Transverse colon (tissue), 4 donors: ENCODE data around the gene CBLC. TPM values are rescaled to one million over a fixed set of nuclear protein-coding genes. Genes with fewer than 3 reads are reported as not detected.

Experiments
- DNase-seq: peaks from one replicate; pipeline ENCODE4 v3.0.0-alpha.2; 2019
- H3K27ac ChIP-seq, 4 donors: fragments of 200-600 bp; sonication (generic); 2 replicates each; pipeline ENCODE4 v1.5.1; 2016 to 2018; ENCODE audit warnings: inconsistent platforms in 4 of 4
- H3K27me3 ChIP-seq: fragments of 200-600 bp; sonication (generic); 2 replicates; pipeline ENCODE4 v1.5.1; 2017; ENCODE audit warnings: inconsistent platforms
- H3K36me3 ChIP-seq, 4 donors: fragments of 200-600 bp; sonication (generic); 2 replicates each; pipeline ENCODE4 v1.5.1; 2017 to 2019; ENCODE audit warnings: inconsistent platforms in 4 of 4
- H3K4me1 ChIP-seq, 4 donors: fragments of 200-600 bp; sonication (generic); 2 replicates each; pipeline ENCODE4 v1.5.1; 2017 to 2020; ENCODE audit warnings: inconsistent platforms in 4 of 4
- H3K4me3 ChIP-seq, 4 donors: fragments of 200-600 bp; sonication (generic); 1 replicate in 1 of 4; 2 replicates in 3 of 4; pipeline versions ENCODE4 v1.5.1 to v1.6.1; 2017 to 2019; ENCODE audit warnings: inconsistent platforms in 4 of 4
- H3K9me3 ChIP-seq, 2 donors: fragments of 200-600 bp; sonication (generic); 2 replicates each; pipeline ENCODE4 v1.5.1; 2017 to 2019; ENCODE audit warnings: inconsistent platforms in 2 of 2
- EP300 ChIP-seq: sonication (generic); formaldehyde crosslinking; IDR thresholded peaks from one replicate; pipeline ENCODE4 v1.6.1; 2017; ENCODE audit warnings: antibody characterized with exemption, low read depth
- POLR2A ChIP-seq: fragments of 450-650 bp; IDR thresholded peaks from one replicate; pipeline ENCODE4 v1.6.1; 2016; ENCODE audit warnings: antibody characterized with exemption, mild to moderate bottlenecking, moderate library complexity
- POLR2AphosphoS5 ChIP-seq, 3 donors: sonication (generic); formaldehyde crosslinking; IDR thresholded peaks; one replicate each; pipeline ENCODE4 v1.6.1; 2016; ENCODE audit warnings: antibody characterized with exemption in 3 of 3
- WGBS, 2 donors: methylation state at CpG; one replicate each; pipeline ENCODE4 v1.1.5; 2018; ENCODE audit warnings: low coverage in 1 of 2; 5-methylcytosine and 5-hydroxymethylcytosine counted together
- in situ Hi-C, 4 donors: fragments of 200-750 bp; cut with MboI; loops; one replicate each; pipeline versions ENCODE4 v1.15.0 to v1.15.1; 2017; ENCODE audit warnings: low sequenced_read_pairs in 3 of 4, low pct_ligation_motif_present in 1 of 4, low pct_unique_long_range_greater_than_20kb in 1 of 4
- intact Hi-C: fragments of 100-400 bp; cut with DNase I; formaldehyde crosslinking; loops from one replicate; pipeline ENCODE4 v1.15.1; 2023; ENCODE audit warnings: low total_unique reads
- total RNA-seq, 4 donors: library from RNA; depleted of rRNA; stranded (reverse); fragments of >200 nt; gene quantifications; one replicate each; pipeline ENCODE4 v1.1.0, GENCODE V29; 2016
- TF ChIP-seq, protein P1 (sequence below), 5 experiments: fragments of 200-600 bp in 3 of 5; fragments of 450-650 bp in 2 of 5; sonication (generic) in 3 of 5; IDR thresholded peaks; 1 replicate in 2 of 5; 2 replicates in 3 of 5; pipeline ENCODE4 v1.5.1; 2016 to 2017; ENCODE audit warnings: antibody characterized with exemption in 5 of 5, inconsistent platforms in 3 of 5, mild to moderate bottlenecking in 2 of 5, moderate library complexity in 1 of 5

The CBLC gene
- total RNA-seq, 4 donors from 2014 or later, result 96.1 to 210 (median 145) TPM

DNA sequence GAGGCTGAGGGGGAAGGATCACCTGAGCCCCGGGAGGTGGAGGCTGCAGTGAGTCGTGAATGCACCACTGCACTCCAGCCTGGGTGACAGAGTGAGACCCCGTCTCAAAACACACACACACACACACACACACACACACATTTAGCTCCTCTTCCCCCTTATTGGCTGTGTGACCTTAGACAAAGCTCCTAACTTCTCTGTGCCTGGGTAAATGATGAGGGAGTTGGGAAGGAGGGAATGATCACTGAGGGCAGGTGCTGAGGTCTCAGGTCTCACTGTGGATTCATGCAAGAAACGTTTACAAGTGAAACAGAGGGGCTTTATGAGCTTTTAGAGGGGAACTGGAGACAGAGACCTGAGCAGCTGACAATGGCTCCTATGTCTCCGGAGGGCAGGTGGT lies 46.1 kb upstream of the CBLC start:
- intact Hi-C loops, result no loop called here
- 54 to 59% methylated on average over 3 to 5 of the region's 5 CpGs for WGBS, 2 donors
- H3K36me3 ChIP-seq, result no peaks in the 10 kb centered on the region
- in situ Hi-C loops, result no loop called here
- no peaks in the 10 kb centered on the region for H3K27me3 ChIP-seq
- H3K4me1 ChIP-seq, result peaks cover 0 to 21% (median 12%) of the 10 kb centered on the region in 4 donors
- no peak overlapping the region for H3K4me3 ChIP-seq
- no peak for DNase-seq
- peak overlapping the region in 2 of 4 donors; percentile 38 to 60 for H3K27ac ChIP-seq
- H3K9me3 ChIP-seq, result no peaks in the 10 kb centered on the region
- TF ChIP-seq, protein P1, sequence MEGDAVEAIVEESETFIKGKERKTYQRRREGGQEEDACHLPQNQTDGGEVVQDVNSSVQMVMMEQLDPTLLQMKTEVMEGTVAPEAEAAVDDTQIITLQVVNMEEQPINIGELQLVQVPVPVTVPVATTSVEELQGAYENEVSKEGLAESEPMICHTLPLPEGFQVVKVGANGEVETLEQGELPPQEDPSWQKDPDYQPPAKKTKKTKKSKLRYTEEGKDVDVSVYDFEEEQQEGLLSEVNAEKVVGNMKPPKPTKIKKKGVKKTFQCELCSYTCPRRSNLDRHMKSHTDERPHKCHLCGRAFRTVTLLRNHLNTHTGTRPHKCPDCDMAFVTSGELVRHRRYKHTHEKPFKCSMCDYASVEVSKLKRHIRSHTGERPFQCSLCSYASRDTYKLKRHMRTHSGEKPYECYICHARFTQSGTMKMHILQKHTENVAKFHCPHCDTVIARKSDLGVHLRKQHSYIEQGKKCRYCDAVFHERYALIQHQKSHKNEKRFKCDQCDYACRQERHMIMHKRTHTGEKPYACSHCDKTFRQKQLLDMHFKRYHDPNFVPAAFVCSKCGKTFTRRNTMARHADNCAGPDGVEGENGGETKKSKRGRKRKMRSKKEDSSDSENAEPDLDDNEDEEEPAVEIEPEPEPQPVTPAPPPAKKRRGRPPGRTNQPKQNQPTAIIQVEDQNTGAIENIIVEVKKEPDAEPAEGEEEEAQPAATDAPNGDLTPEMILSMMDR (IDR thresholded peaks at IDR 0.05), result no peak
- TF ChIP-seq EP300, result no peak
- TF ChIP-seq POLR2A, result no peak
- TF ChIP-seq POLR2AphosphoS5 (IDR thresholded peaks at IDR 0.05), result no peak

DNA sequence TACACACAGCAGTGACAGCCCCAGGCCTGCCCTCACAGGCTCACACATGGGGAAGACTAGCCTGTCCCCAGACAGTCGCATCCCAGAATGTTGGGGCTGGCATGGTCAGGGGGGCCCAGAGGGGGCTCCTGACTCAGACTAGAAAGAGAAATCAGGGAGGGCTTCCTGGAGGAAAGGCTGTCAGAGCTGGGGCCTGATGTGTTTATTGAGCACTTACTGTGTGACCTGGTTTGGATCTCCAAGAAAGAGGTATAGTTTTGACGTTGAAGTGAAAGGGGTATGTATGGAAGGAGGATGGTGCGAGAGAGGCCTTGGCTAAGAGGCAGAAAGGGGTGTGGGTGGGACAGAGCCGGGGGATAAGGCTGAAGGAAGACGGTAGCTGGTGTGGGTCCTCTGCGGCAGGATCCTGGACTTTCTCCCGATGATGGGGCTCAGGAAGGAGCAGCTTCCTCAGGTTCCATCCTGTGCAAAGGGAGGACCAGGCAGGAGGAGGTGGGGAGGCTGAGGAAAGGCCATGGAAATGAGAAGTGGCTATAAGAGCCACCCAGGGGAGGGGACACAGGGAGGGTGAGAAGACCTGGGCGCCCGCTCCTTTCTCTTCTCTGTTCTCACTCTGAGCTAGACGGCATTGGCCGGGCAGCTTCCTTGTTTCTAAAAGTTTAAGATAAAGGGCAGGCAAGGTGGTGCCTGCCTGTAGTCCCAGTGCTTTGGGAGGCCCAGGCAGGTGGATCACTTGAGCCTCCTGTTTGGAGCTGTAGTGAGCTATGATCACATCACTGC lies 45.3 kb upstream of the CBLC start:
- Histone ChIP-seq H3K27ac (peak overlapping the region in 1 of 4 donors; percentile 60), H3K4me3 (no peak overlapping the region), H3K27me3 (no peaks in the 10 kb centered on the region), H3K36me3 (no peaks in the 10 kb centered on the region), H3K9me3 (no peaks in the 10 kb centered on the region), H3K4me1 (peaks cover 0 to 21% (median 12%) of the 10 kb centered on the region in 4 donors)
- TF ChIP-seq POLR2A (no peak), EP300 (no peak), POLR2AphosphoS5 (IDR thresholded peaks at IDR 0.05) (no peak)
- TF ChIP-seq, protein P1 (IDR thresholded peaks at IDR 0.05), result no peak
- no peak for DNase-seq
- WGBS, 2 donors, result 78% methylated on average over 11 of the region's 11 CpGs; no CpG with 5 or more reads in 1 of the 2 donors
- intact Hi-C loops (no loop called here), in situ Hi-C loops (no loop called here)

DNA sequence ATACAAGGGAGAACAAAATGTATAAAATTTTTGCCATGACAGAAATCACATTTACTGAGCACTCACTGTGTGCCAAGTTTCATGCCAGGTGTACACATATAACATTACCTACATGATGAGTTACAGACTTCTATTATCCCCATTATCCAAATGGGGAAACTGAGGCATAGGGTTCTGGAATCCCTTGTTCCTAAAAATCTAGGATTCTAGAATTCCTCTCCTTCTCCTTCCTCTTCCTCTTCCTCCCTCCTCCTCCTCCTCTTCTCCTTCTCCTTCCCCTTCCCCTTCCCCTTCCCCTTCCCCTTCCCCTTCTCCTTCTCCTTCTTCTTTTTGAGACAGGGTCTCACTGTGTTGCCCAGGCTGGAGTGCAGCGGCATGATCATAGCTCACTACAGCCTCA lies 43.3 kb upstream of the CBLC start:
- H3K36me3 ChIP-seq, result no peaks in the 10 kb centered on the region
- intact Hi-C loops, result no loop called here
- in situ Hi-C loops, result no loop called here
- peaks cover 0 to 33% (median 23%) of the 10 kb centered on the region in 4 donors for H3K4me1 ChIP-seq
- DNase-seq, result no peak
- no peaks in the 10 kb centered on the region for H3K9me3 ChIP-seq
- H3K4me3 ChIP-seq, result no peak overlapping the region
- TF ChIP-seq EP300, result no peak
- TF ChIP-seq, protein P1 (IDR thresholded peaks at IDR 0.05), result no peak
- TF ChIP-seq POLR2A, result no peak
- TF ChIP-seq POLR2AphosphoS5 (IDR thresholded peaks at IDR 0.05), result no peak
- no peaks in the 10 kb centered on the region for H3K27me3 ChIP-seq
- H3K27ac ChIP-seq, result peak overlapping the region in 1 of 4 donors; percentile 37
- 53% methylated on average over 1 of the region's 1 CpG; no CpG with 5 or more reads in 1 of the 2 donors for WGBS, 2 donors

DNA sequence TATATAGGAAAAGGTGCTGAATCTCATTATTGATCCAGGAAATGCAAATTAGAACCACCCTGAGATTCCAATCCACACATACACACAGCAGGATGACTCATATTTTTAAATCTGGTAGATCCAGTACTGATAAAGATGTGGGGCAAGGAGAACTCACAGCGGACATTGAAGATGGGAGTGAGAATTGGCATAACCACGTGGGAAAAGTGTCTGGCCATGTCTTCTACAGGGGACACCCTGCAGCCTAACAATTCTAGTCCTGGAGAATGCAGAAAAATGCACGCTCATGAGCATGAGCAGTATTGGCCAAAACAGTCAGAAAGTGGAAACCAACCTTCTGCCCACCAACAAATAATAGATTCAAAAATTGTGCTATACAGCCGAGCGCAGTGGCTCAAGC lies 42.7 kb upstream of the CBLC start:
- H3K9me3 ChIP-seq, result no peaks in the 10 kb centered on the region
- peak overlapping the region in 3 of 4 donors; percentile 1 to 37 (median 21) for H3K27ac ChIP-seq
- no peaks in the 10 kb centered on the region for H3K27me3 ChIP-seq
- no peaks in the 10 kb centered on the region for H3K36me3 ChIP-seq
- WGBS, 2 donors, result 34 to 73% methylated on average over 2 to 5 of the region's 5 CpGs
- no peak for DNase-seq
- peaks cover 0 to 39% (median 25%) of the 10 kb centered on the region in 4 donors for H3K4me1 ChIP-seq
- in situ Hi-C loops (no loop called here), intact Hi-C loops (no loop called here)
- TF ChIP-seq EP300 (no peak), POLR2A (no peak), POLR2AphosphoS5 (IDR thresholded peaks at IDR 0.05) (no peak)
- TF ChIP-seq, protein P1 (IDR thresholded peaks at IDR 0.05), result no peak
- no peak overlapping the region for H3K4me3 ChIP-seq
